CD14-positive monocyte (primary cell): ENCODE results near the gene CBX3. TPM values are rescaled to one million over a fixed set of nuclear protein-coding genes. Genes with fewer than 3 reads are reported as not detected.

Source experiments
- DNase-seq, 3 donors: peaks; one replicate each; pipeline ENCODE4 v3.0.0-alpha.2; 2011 to 2022
- H2AFZ ChIP-seq: 2 replicates; pipeline ENCODE4 v1.6.0; 2012; ENCODE audit warnings: mild to moderate bottlenecking, low read depth, low read length, inconsistent platforms; ENCODE audit not compliant: insufficient read depth, poor library complexity, severe bottlenecking
- H3K27ac ChIP-seq, 2 donors: 1 replicate in 1 of 2; 2 replicates in 1 of 2; pipeline ENCODE4 v1.5.1; 2012 to 2013; ENCODE audit warnings: low read length in 2 of 2, control low read depth in 1 of 2, inconsistent platforms in 1 of 2, low read depth in 1 of 2, mild to moderate bottlenecking in 1 of 2
- H3K27me3 ChIP-seq, 2 donors: one replicate each; pipeline versions ENCODE4 v1.6.0 to v1.6.1; 2011 to 2013; ENCODE audit warnings: low read length in 2 of 2; ENCODE audit not compliant: control insufficient read depth in 2 of 2, insufficient read depth in 2 of 2
- H3K36me3 ChIP-seq, 2 donors: replicated peaks in 1 of 2; 1 replicate in 1 of 2; 2 replicates in 1 of 2; pipeline versions ENCODE4 v1.5.1 to v1.6.1; 2012 to 2013; ENCODE audit warnings: low read length in 2 of 2, control low read depth in 1 of 2, inconsistent platforms in 1 of 2, mild to moderate bottlenecking in 1 of 2; ENCODE audit not compliant: insufficient read depth in 2 of 2, control insufficient read depth in 1 of 2
- H3K4me1 ChIP-seq, 2 donors: 1 replicate in 1 of 2; 2 replicates in 1 of 2; pipeline versions ENCODE4 v1.5.1 to v1.6.1; 2012 to 2013; ENCODE audit warnings: low read length in 2 of 2, control low read depth in 1 of 2, inconsistent platforms in 1 of 2, mild to moderate bottlenecking in 1 of 2, moderate library complexity in 1 of 2; ENCODE audit not compliant: insufficient read depth in 2 of 2, control insufficient read depth in 1 of 2
- H3K4me2 ChIP-seq: replicated peaks from 2 replicates; pipeline ENCODE3; 2012; ENCODE audit warnings: low read length, moderate library complexity, mild to moderate bottlenecking; ENCODE audit not compliant: poor library complexity, severe bottlenecking; ENCODE audit errors: extremely low read depth
- H3K4me3 ChIP-seq, 3 experiments: fragments of 200-600 bp in 1 of 3; sonication (generic) in 1 of 3; replicated peaks in 1 of 3; 1 replicate in 2 of 3; 2 replicates in 1 of 3; pipeline ENCODE4 v1.5.1; 2011 to 2013; ENCODE audit warnings: low read length in 3 of 3, mild to moderate bottlenecking in 3 of 3, control low read depth in 2 of 3, low read depth in 2 of 3, inconsistent platforms in 1 of 3, moderate library complexity in 1 of 3
- H3K79me2 ChIP-seq: 2 replicates; pipeline ENCODE4 v1.6.0; 2012; ENCODE audit warnings: mild to moderate bottlenecking, control low read depth, inconsistent platforms, low read length, moderate library complexity; ENCODE audit not compliant: insufficient read depth
- H3K9ac ChIP-seq: 2 replicates; pipeline ENCODE4 v1.6.0; 2017; ENCODE audit warnings: low read length, mild to moderate bottlenecking; ENCODE audit not compliant: insufficient read depth, poor library complexity, severe bottlenecking
- H3K9me3 ChIP-seq, 2 donors: replicated peaks in 1 of 2; 1 replicate in 1 of 2; 2 replicates in 1 of 2; pipeline versions ENCODE4 v1.5.1 to v1.6.1; 2012 to 2013; ENCODE audit warnings: low read length in 2 of 2, control low read depth in 1 of 2; ENCODE audit not compliant: control insufficient read depth in 1 of 2, insufficient read depth in 1 of 2
- H4K20me1 ChIP-seq: 2 replicates; pipeline ENCODE4 v1.6.0; 2012; ENCODE audit warnings: mild to moderate bottlenecking, low read length, control low read depth, moderate library complexity; ENCODE audit not compliant: insufficient read depth
- H3K27ac Mint-ChIP-seq, 7 donors: one replicate each; pipeline ENCODE4 v1.8.0; 2020; ENCODE audit warnings: mild to moderate bottlenecking in 7 of 7, mixed read lengths in 7 of 7, moderate library complexity in 6 of 7, inconsistent platforms in 2 of 7
- H3K27me3 Mint-ChIP-seq, 3 donors: one replicate each; pipeline ENCODE4 v1.8.0; 2021 to 2022; ENCODE audit warnings: low read depth in 3 of 3, mild to moderate bottlenecking in 3 of 3, mixed read lengths in 3 of 3, moderate library complexity in 3 of 3, inconsistent platforms in 1 of 3
- H3K36me3 Mint-ChIP-seq, 2 donors: one replicate each; pipeline ENCODE4 v1.8.0; 2020; ENCODE audit warnings: mixed read lengths in 2 of 2, inconsistent platforms in 1 of 2, mild to moderate bottlenecking in 1 of 2
- H3K4me1 Mint-ChIP-seq: one replicate; pipeline ENCODE4 v1.8.0; 2020; ENCODE audit warnings: mild to moderate bottlenecking, mixed read lengths
- H3K4me3 Mint-ChIP-seq, 2 donors: one replicate each; pipeline ENCODE4 v1.8.0; 2020; ENCODE audit warnings: mild to moderate bottlenecking in 2 of 2, mixed read lengths in 2 of 2, moderate library complexity in 1 of 2
- H3K9me3 Mint-ChIP-seq, 7 donors: one replicate each; pipeline ENCODE4 v1.8.0; 2020 to 2022; ENCODE audit warnings: mixed read lengths in 7 of 7, mild to moderate bottlenecking in 6 of 7, moderate library complexity in 6 of 7, inconsistent platforms in 2 of 7
- CTCF ChIP-seq: fragments of 200-600 bp; IDR thresholded peaks from one replicate; pipeline ENCODE4 v1.8.0; 2022; ENCODE audit warnings: antibody characterized with exemption, mild to moderate bottlenecking
- WGBS: methylation state at CpG from one replicate; pipeline ENCODE4 v1.1.5; 2013; ENCODE audit warnings: missing lambda C conversion rate; ENCODE audit not compliant: insufficient coverage; 5-methylcytosine and 5-hydroxymethylcytosine counted together
- intact Hi-C, 2 donors: fragments of 100-400 bp; cut with micrococcal nuclease; formaldehyde crosslinking; loops; one replicate each; pipeline versions ENCODE4 v1.15.0 to v1.15.1; 2023
- polyA plus RNA-seq, 3 donors: library from polyadenylated mRNA; depleted of rRNA in 1 of 3; unstranded in 2 of 3; stranded (reverse) in 1 of 3; fragments of 300-500 nt in 2 of 3; fragments of >200 nt in 1 of 3; fragmentation: Illumina TruSeq in 2 of 3; gene quantifications; 1 replicate in 2 of 3; 2 replicates in 1 of 3; pipeline ENCODE4 v1.2.3, GENCODE V29; 2012 to 2021

The CBX3 gene
- polyA plus RNA-seq, 3 donors: 48.1 to 78.1 (median 63.7) TPM

- Histone ChIP-seq H2AFZ (no peak overlapping the region), H4K20me1 (peaks cover 70% of the 10 kb centered on the region), H3K27ac (no peak overlapping the region), H3K4me2 (no peak overlapping the region), H3K4me1 (peaks cover 19 to 28% of the 10 kb centered on the region in 2 donors), H3K27me3 (no peaks in the 10 kb centered on the region), H3K36me3 (peaks cover 66 to 76% of the 10 kb centered on the region in 2 donors), H3K9me3 (no peaks in the 10 kb centered on the region), H3K79me2 (peaks cover 82% of the 10 kb centered on the region), H3K9ac (no peak overlapping the region), H3K4me3 (no peak overlapping the region)
- H3K36me3 Mint-ChIP-seq: peaks cover 57 to 75% of the 10 kb centered on the region in 2 donors
- no CpG with 5 or more reads among the region's 5 CpGs for WGBS
- no peak for TF ChIP-seq CTCF
- H3K4me1 Mint-ChIP-seq: peaks cover 31% of the 10 kb centered on the region
- intact Hi-C loops: loop anchor here in 1 of 2 donors (10.0 kb wide), 2 partner anchors 157 to 313 kb away; no protein-coding TSS in a partner anchor
- H3K27ac Mint-ChIP-seq: peak overlapping the region in 2 of 7 donors; percentile 32 to 42
- peaks cover 0 to 2% (median 0%) of the 10 kb centered on the region in 3 donors for H3K27me3 Mint-ChIP-seq
- H3K4me3 Mint-ChIP-seq: no peak overlapping the region
- DNase-seq: no peak
- H3K9me3 Mint-ChIP-seq: no peaks in the 10 kb centered on the region
Observed at GRCh38 chr7:26208040-26208439, 6.5 kb downstream of the CBX3 start.

- H3K4me3 ChIP-seq: no peak overlapping the region
- no peak for DNase-seq
- TF ChIP-seq CTCF: no peak
- Mint-ChIP-seq H3K27ac (no peak overlapping the region), H3K36me3 (peaks cover 37 to 47% of the 10 kb centered on the region in 2 donors), H3K4me3 (no peak overlapping the region), H3K4me1 (peaks cover 22% of the 10 kb centered on the region), H3K27me3 (peaks cover 0 to 2% (median 0%) of the 10 kb centered on the region in 3 donors), H3K9me3 (no peaks in the 10 kb centered on the region)
- no peak overlapping the region for H3K9ac ChIP-seq
- no peaks in the 10 kb centered on the region for H3K9me3 ChIP-seq
- WGBS: 100% methylated on average over 1 of the region's 2 CpGs
- peaks cover 26% of the 10 kb centered on the region for H4K20me1 ChIP-seq
- no peak overlapping the region for H2AFZ ChIP-seq
- peaks cover 48 to 55% of the 10 kb centered on the region in 2 donors for H3K36me3 ChIP-seq
- no peak overlapping the region for H3K4me2 ChIP-seq
- H3K79me2 ChIP-seq: peaks cover 31% of the 10 kb centered on the region
- no peak overlapping the region for H3K27ac ChIP-seq
- no peaks in the 10 kb centered on the region for H3K27me3 ChIP-seq
- intact Hi-C loops: no loop called here
- peaks cover 19 to 21% of the 10 kb centered on the region in 2 donors for H3K4me1 ChIP-seq
Observed at GRCh38 chr7:26212921-26213718, 11.6 kb downstream of the CBX3 start.
